IMR-90 (cell line): ENCODE results near the gene ANKH. TPM values are rescaled to one million over a fixed set of nuclear protein-coding genes. Genes with fewer than 3 reads are reported as not detected.

Source experiments
- ATAC-seq: fragments of 200-7000 bp; cut with Tn5 transposase; 2 replicates; pipeline ENCODE4 v1.9.1; 2020; ENCODE audit warnings: low read depth, mild to moderate bottlenecking, moderate library complexity
- BruUV-seq: library from RNA; stranded (reverse); fragments of 400-500 nt; replicated peaks from 2 replicates; lab custom pipeline; 2021; lab: Mats Ljungman, UMichigan
- CTCF ChIA-PET: fragments of 300-600 bp; formaldehyde crosslinking; extraction: SDS; loops from one replicate; lab custom pipeline; 2021; ENCODE audit warnings: antibody characterized with exemption; lab: Yijun Ruan, JAX
- POLR2A ChIA-PET: fragments of 300-600 bp; sonication (Branson Sonifier 250); formaldehyde crosslinking; loops from one replicate; lab custom pipeline; 2022; ENCODE audit warnings: antibody characterized with exemption; ENCODE audit not compliant: unreplicated experiment; lab: Charles Lee
- DNase-seq: peaks from one replicate; pipeline ENCODE4 v3.0.0; 2013
- H2AFZ ChIP-seq: replicated peaks from 2 replicates; pipeline ENCODE3; 2013; ENCODE audit warnings: low read length, mild to moderate bottlenecking; ENCODE audit not compliant: poor library complexity
- H2AK5ac ChIP-seq: 2 replicates; pipeline ENCODE4 v1.6.1; 2013; ENCODE audit warnings: low read depth, low read length, inconsistent platforms
- H2AK9ac ChIP-seq: replicated peaks from 2 replicates; pipeline ENCODE3; 2013; ENCODE audit warnings: mild to moderate bottlenecking, low read depth, low read length, moderate library complexity; ENCODE audit not compliant: poor library complexity
- H2BK120ac ChIP-seq: 2 replicates; pipeline ENCODE4 v1.6.1; 2013; ENCODE audit warnings: low read depth, low read length, inconsistent platforms
- H2BK15ac ChIP-seq: 3 replicates; pipeline ENCODE4 v1.6.1; 2013; ENCODE audit warnings: low read depth, low read length, inconsistent platforms
- H2BK20ac ChIP-seq: 2 replicates; pipeline ENCODE4 v1.6.1; 2013; ENCODE audit warnings: low read depth, mild to moderate bottlenecking, inconsistent platforms, low read length, moderate library complexity
- H2BK5ac ChIP-seq: 2 replicates; pipeline ENCODE4 v1.6.1; 2013; ENCODE audit warnings: mild to moderate bottlenecking, low read depth, low read length, inconsistent platforms; ENCODE audit not compliant: poor library complexity, severe bottlenecking
- H3K14ac ChIP-seq: replicated peaks from 2 replicates; pipeline ENCODE4 v1.6.1; 2013; ENCODE audit warnings: low read depth, low read length, inconsistent platforms
- H3K18ac ChIP-seq: 2 replicates; pipeline ENCODE4 v1.6.1; 2013; ENCODE audit warnings: low read depth, low read length, control low read depth
- H3K23ac ChIP-seq: 2 replicates; pipeline ENCODE4 v1.6.1; 2013; ENCODE audit warnings: low read depth, low read length, inconsistent platforms
- H3K27ac ChIP-seq: 2 replicates; pipeline ENCODE4 v1.5.1; 2013; ENCODE audit warnings: mild to moderate bottlenecking, control low read depth, low read length; ENCODE audit not compliant: insufficient read depth
- H3K27me3 ChIP-seq: 2 replicates; pipeline ENCODE4 v1.6.1; 2013; ENCODE audit warnings: low read length; ENCODE audit not compliant: control insufficient read depth, insufficient read depth
- H3K36me3 ChIP-seq: 2 replicates; pipeline ENCODE4 v1.6.1; 2013; ENCODE audit warnings: low read length, mixed read lengths; ENCODE audit not compliant: control insufficient read depth, insufficient read depth
- H3K4ac ChIP-seq: 2 replicates; pipeline ENCODE4 v1.6.1; 2013; ENCODE audit warnings: low read depth, low read length, inconsistent platforms
- H3K4me1 ChIP-seq: 2 replicates; pipeline ENCODE4 v1.6.1; 2013; ENCODE audit warnings: low read length, mixed read lengths; ENCODE audit not compliant: control insufficient read depth, insufficient read depth
- H3K4me2 ChIP-seq: 2 replicates; pipeline ENCODE4 v1.6.1; 2013; ENCODE audit warnings: low read depth, mild to moderate bottlenecking, control low read depth, low read length, moderate library complexity
- H3K4me3 ChIP-seq: 2 replicates; pipeline ENCODE4 v1.5.1; 2013; ENCODE audit warnings: low read depth, mild to moderate bottlenecking, control low read depth, low read length, moderate library complexity; ENCODE audit not compliant: insufficient read depth
- H3K56ac ChIP-seq: 2 replicates; pipeline ENCODE4 v1.6.1; 2013; ENCODE audit warnings: low read length, inconsistent platforms; ENCODE audit not compliant: insufficient read depth; ENCODE audit errors: extremely low read depth
- H3K79me1 ChIP-seq, 2 experiments: 2 replicates each; pipeline ENCODE4 v1.6.1; 2013; ENCODE audit warnings: low read length in 2 of 2, inconsistent platforms in 1 of 2, low read depth in 1 of 2
- H3K9ac ChIP-seq: 2 replicates; pipeline ENCODE4 v1.6.1; 2013; ENCODE audit warnings: low read depth, low read length, control low read depth
- H3K9me1 ChIP-seq: 2 replicates; pipeline ENCODE4 v1.6.1; 2013; ENCODE audit warnings: low read length, inconsistent platforms; ENCODE audit not compliant: insufficient read depth
- H3K9me3 ChIP-seq: 2 replicates; pipeline ENCODE4 v1.6.1; 2013; ENCODE audit warnings: low read length; ENCODE audit not compliant: control insufficient read depth, insufficient read depth
- H4K20me1 ChIP-seq: 2 replicates; pipeline ENCODE4 v1.6.1; 2013; ENCODE audit warnings: low read length, inconsistent platforms; ENCODE audit not compliant: insufficient read depth
- H4K5ac ChIP-seq: 2 replicates; pipeline ENCODE4 v1.6.1; 2013; ENCODE audit warnings: mild to moderate bottlenecking, low read depth, low read length, control low read depth
- H4K8ac ChIP-seq, 2 experiments: 2 replicates each; pipeline ENCODE4 v1.6.1; 2013; ENCODE audit warnings: low read depth in 2 of 2, low read length in 2 of 2, control low read depth in 1 of 2, inconsistent platforms in 1 of 2
- H4K91ac ChIP-seq: 2 replicates; pipeline ENCODE4 v1.6.1; 2013; ENCODE audit warnings: low read depth, low read length, inconsistent platforms; ENCODE audit not compliant: insufficient read depth
- BHLHE40 ChIP-seq: fragments of 150-350 bp; IDR thresholded peaks from 2 replicates; pipeline ENCODE4 v1.6.1; 2016; ENCODE audit warnings: mild to moderate bottlenecking, low read depth, low read length
- CEBPB ChIP-seq: IDR thresholded peaks from 2 replicates; pipeline ENCODE4 v1.6.1; 2012; ENCODE audit warnings: low read depth, low read length, improper control_type of control experiment
- FOS ChIP-seq: fragments of 150-350 bp; IDR thresholded peaks from 2 replicates; pipeline ENCODE4 v1.6.1; 2016; ENCODE audit warnings: low read depth, low read length
- WGBS, 2 experiments: methylation state at CpG; one replicate each; pipeline versions ENCODE4 v1.1.5 to v1.1.7; 2013; ENCODE audit warnings: missing lambda C conversion rate in 2 of 2; ENCODE audit not compliant: insufficient read length in 1 of 2; ENCODE audit errors: extremely low coverage in 2 of 2; 5-methylcytosine and 5-hydroxymethylcytosine counted together
- dilution Hi-C: fragments of 300-500 bp; cut with HindIII; formaldehyde crosslinking; loops from one replicate; pipeline ENCODE4 v1.14.3; 2018; ENCODE audit warnings: low sequenced_read_pairs; ENCODE audit not compliant: unreplicated experiment
- in situ Hi-C: fragments of 300-500 bp; cut with MboI; formaldehyde crosslinking; loops from 3 replicates; pipeline ENCODE4 v1.14.3; 2019; ENCODE audit warnings: low sequenced_read_pairs, inconsistent platforms, mixed read lengths
- intact Hi-C: fragments of 100-400 bp; cut with micrococcal nuclease; formaldehyde crosslinking; loops from 2 replicates; pipeline ENCODE4 v1.10.0; 2022
- polyA plus RNA-seq, 3 experiments: library from polyadenylated mRNA; depleted of rRNA; stranded (reverse); fragments of >200 nt; gene quantifications; 2 replicates each; pipeline ENCODE4 v1.2.3, GENCODE V29; 2012; ENCODE audit warnings: low replicate concordance in 1 of 3
- total RNA-seq: library from RNA; depleted of rRNA; stranded (reverse); fragments of >200 nt; gene quantifications from 2 replicates; pipeline ENCODE4 v1.2.3, GENCODE V29; 2012
- TF ChIP-seq, protein P1 (sequence below): conservative IDR thresholded peaks from 2 replicates; pipeline ENCODE4 v1.5.1; 2012; ENCODE audit warnings: mild to moderate bottlenecking, low read depth, low read length, improper control_type of control experiment

Gene ANKH
- total and polyA plus RNA-seq, 2 of the 4 experiments (the other 2 are of a cell fraction) = 5.2 to 17.2 TPM

DNA sequence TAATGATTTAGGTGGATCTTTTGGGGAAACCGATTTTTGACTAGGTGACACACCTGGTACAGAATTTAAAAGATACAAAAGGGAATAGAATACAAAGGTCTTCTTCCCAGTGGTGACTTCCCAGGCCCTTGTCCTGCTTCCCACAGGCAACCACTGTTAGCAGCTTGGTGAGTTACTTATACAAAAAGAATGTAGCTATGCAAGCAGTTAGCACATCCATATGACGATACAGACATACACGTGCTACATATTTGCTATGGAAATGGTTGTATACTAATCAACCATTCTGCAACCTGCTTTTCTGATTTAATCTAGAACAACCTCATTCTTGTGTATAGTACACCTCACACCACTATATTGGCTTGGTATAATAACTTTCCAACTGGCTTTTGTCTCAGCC is 156.1 kb downstream of the ANKH start:
- H3K4ac ChIP-seq = no peak overlapping the region
- H4K20me1 ChIP-seq = no peaks in the 10 kb centered on the region
- no peak overlapping the region for H2AK5ac ChIP-seq
- no peak overlapping the region for H4K8ac ChIP-seq
- in situ Hi-C loops = loop anchor here (25.0 kb wide), 1 partner anchor 797 kb away; the partner anchor contains the start of gene FBXL7
- intact Hi-C loops = no loop called here
- H3K18ac ChIP-seq = no peak overlapping the region
- peaks cover 16% of the 10 kb centered on the region for H3K9me1 ChIP-seq
- ChIA-PET POLR2A (interaction anchor here (0.5 kb wide), 1 partner anchor 215 kb away, joined by 5 read pairs; no protein-coding TSS in a partner anchor), CTCF (no interaction called here)
- no peak overlapping the region for H3K4me3 ChIP-seq
- ATAC-seq (no peak), DNase-seq (peak; percentile 54)
- BruUV-seq = no TSS peak
- H3K9me3 ChIP-seq = no peaks in the 10 kb centered on the region
- H3K4me2 ChIP-seq = no peak overlapping the region
- no peak overlapping the region for H3K14ac ChIP-seq
- H3K36me3 ChIP-seq = peaks cover 48% of the 10 kb centered on the region
- no peak overlapping the region for H2BK15ac ChIP-seq
- H2BK5ac ChIP-seq = no peak overlapping the region
- H3K27ac ChIP-seq = no peak overlapping the region
- H2BK20ac ChIP-seq = no peak overlapping the region
- no peak overlapping the region for H2AFZ ChIP-seq
- no peak overlapping the region for H4K5ac ChIP-seq
- TF ChIP-seq CEBPB (peak; percentile 22; the same call in 1 of the 2 replicates), FOS (no peak), BHLHE40 (0 out of 2 replicates have a peak, but pooled peaks have one; percentile 38)
- TF ChIP-seq, protein P1, sequence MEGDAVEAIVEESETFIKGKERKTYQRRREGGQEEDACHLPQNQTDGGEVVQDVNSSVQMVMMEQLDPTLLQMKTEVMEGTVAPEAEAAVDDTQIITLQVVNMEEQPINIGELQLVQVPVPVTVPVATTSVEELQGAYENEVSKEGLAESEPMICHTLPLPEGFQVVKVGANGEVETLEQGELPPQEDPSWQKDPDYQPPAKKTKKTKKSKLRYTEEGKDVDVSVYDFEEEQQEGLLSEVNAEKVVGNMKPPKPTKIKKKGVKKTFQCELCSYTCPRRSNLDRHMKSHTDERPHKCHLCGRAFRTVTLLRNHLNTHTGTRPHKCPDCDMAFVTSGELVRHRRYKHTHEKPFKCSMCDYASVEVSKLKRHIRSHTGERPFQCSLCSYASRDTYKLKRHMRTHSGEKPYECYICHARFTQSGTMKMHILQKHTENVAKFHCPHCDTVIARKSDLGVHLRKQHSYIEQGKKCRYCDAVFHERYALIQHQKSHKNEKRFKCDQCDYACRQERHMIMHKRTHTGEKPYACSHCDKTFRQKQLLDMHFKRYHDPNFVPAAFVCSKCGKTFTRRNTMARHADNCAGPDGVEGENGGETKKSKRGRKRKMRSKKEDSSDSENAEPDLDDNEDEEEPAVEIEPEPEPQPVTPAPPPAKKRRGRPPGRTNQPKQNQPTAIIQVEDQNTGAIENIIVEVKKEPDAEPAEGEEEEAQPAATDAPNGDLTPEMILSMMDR = no peak
- no peak overlapping the region for H4K91ac ChIP-seq
- no peak overlapping the region for H3K23ac ChIP-seq
- H3K79me1 ChIP-seq = peaks cover 0 to 30% of the 10 kb centered on the region in 2 experiments; a peak in 2 of 4 replicates
- dilution Hi-C loops = no loop called here
- no peak overlapping the region for H3K56ac ChIP-seq
- H3K27me3 ChIP-seq = no peaks in the 10 kb centered on the region
- no peak overlapping the region for H2AK9ac ChIP-seq
- no CpG with 5 or more reads among the region's 3 CpGs for WGBS, 2 experiments
- no peak overlapping the region for H2BK120ac ChIP-seq
- no peak overlapping the region for H3K9ac ChIP-seq
- peaks cover 6% of the 10 kb centered on the region; the same call in 1 of the 2 replicates for H3K4me1 ChIP-seq
